Lung (tissue), 16 donors: Measurements from ENCODE around the gene ZRANB1. TPM values are rescaled to one million over a fixed set of nuclear protein-coding genes. Genes with fewer than 3 reads are reported as not detected.

Experiments used
- ATAC-seq: fragments of 200-7000 bp; cut with Tn5 transposase; one replicate; pipeline ENCODE4 v1.9.1; 2020; ENCODE audit warnings: moderate number of reproducible peaks; ENCODE audit not compliant: insufficient read depth, low FRiP score
- DNase-seq, 3 donors: peaks; one replicate each; pipeline ENCODE4 v3.0.0-alpha.2; 2013 to 2017
- H3K27ac ChIP-seq, 2 donors: one replicate each; pipeline ENCODE4 v1.5.1; 2013; ENCODE audit warnings: mild to moderate bottlenecking in 2 of 2, moderate library complexity in 2 of 2, control low read depth in 1 of 2, inconsistent platforms in 1 of 2, low read depth in 1 of 2, low read length in 1 of 2
- H3K27me3 ChIP-seq, 3 donors: one replicate each; pipeline ENCODE4 v1.5.1; 2013; ENCODE audit warnings: low read length in 2 of 3; ENCODE audit not compliant: control insufficient read depth in 3 of 3, insufficient read depth in 3 of 3
- H3K36me3 ChIP-seq, 4 donors: one replicate each; pipeline ENCODE4 v1.5.1; 2013; ENCODE audit warnings: low read length in 4 of 4, mild to moderate bottlenecking in 1 of 4, moderate library complexity in 1 of 4; ENCODE audit not compliant: control insufficient read depth in 4 of 4, insufficient read depth in 4 of 4
- H3K4me1 ChIP-seq, 5 donors: one replicate each; pipeline ENCODE4 v1.5.1; 2013; ENCODE audit warnings: low read length in 5 of 5, mild to moderate bottlenecking in 2 of 5, moderate library complexity in 1 of 5; ENCODE audit not compliant: control insufficient read depth in 5 of 5, insufficient read depth in 5 of 5
- H3K4me3 ChIP-seq: one replicate; pipeline ENCODE4 v1.5.1; 2013; ENCODE audit warnings: mild to moderate bottlenecking, control low read depth, moderate library complexity
- H3K9ac ChIP-seq, 2 donors: one replicate each; pipeline ENCODE4 v1.5.1; 2013; ENCODE audit warnings: low read length in 2 of 2, control low read depth in 1 of 2; ENCODE audit not compliant: insufficient read depth in 1 of 2
- H3K9me3 ChIP-seq, 4 donors: one replicate each; pipeline ENCODE4 v1.5.1; 2013; ENCODE audit warnings: low read length in 3 of 4, mild to moderate bottlenecking in 1 of 4, moderate library complexity in 1 of 4; ENCODE audit not compliant: control insufficient read depth in 4 of 4, insufficient read depth in 3 of 4
- CTCF ChIP-seq: IDR thresholded peaks from 2 replicates; pipeline ENCODE4 v1.5.1; 2012; ENCODE audit warnings: mild to moderate bottlenecking; ENCODE audit errors: control extremely low read depth, extremely low read depth
- WGBS, 2 donors: extraction: QIAGEN DNeasy Blood & Tissue Kit; methylation state at CpG; one replicate each; pipeline ENCODE4 v1.1.7; 2013; 5-methylcytosine and 5-hydroxymethylcytosine counted together
- long read RNA-seq, 5 donors: transcript quantifications; one replicate each; lab custom pipeline, GENCODE V29; 2026
- polyA plus RNA-seq, 2 donors: library from polyadenylated mRNA; stranded (reverse); fragments of 200-250 nt; gene quantifications; one replicate each; pipeline ENCODE4 v1.2.1, GENCODE V29; 2013
- total RNA-seq, 2 donors: library from RNA; depleted of rRNA in 1 of 2; stranded (reverse); fragments of >200 nt in 1 of 2; gene quantifications; one replicate each; pipeline ENCODE4 v1.2.1, GENCODE V29; 2014 to 2021
- donor health status: control.
- donor health status: control.
- donor health status: Bipolar disorder and iron deficiency.
- donor health status: healthy.
- donor health status: DM: yes; HTN: yes; CAD: no.

The ZRANB1 gene
- 10 to 100 TPM; 13.6 to 45.5 TPM for total RNA-seq
- polyA plus RNA-seq: 1 to 10 TPM; 6.3 to 8.0 TPM
- long read RNA-seq, donor 1, full-length matches to known transcripts: 2 of 66 reads
- long read RNA-seq, donor 1, partial matches to known transcripts: 59 of 66 reads
- long read RNA-seq, donor 1, other reads (novel, unspliced or antisense): 5 of 66 reads
- long read RNA-seq, donor 2, full-length matches to known transcripts: 2 of 2 reads
- long read RNA-seq, donor 2, partial matches to known transcripts: 0 of 2 reads
- long read RNA-seq, donor 2, other reads (novel, unspliced or antisense): 0 of 2 reads
- long read RNA-seq, donor 3, full-length matches to known transcripts: 1 of 87 reads
- long read RNA-seq, donor 3, partial matches to known transcripts: 86 of 87 reads
- long read RNA-seq, donor 3, other reads (novel, unspliced or antisense): 0 of 87 reads
- long read RNA-seq, donor 4, full-length matches to known transcripts: 4 of 20 reads
- long read RNA-seq, donor 4, partial matches to known transcripts: 10 of 20 reads
- long read RNA-seq, donor 4, other reads (novel, unspliced or antisense): 6 of 20 reads
- long read RNA-seq, donor 5, full-length matches to known transcripts: 7 of 42 reads
- long read RNA-seq, donor 5, partial matches to known transcripts: 28 of 42 reads
- long read RNA-seq, donor 5, other reads (novel, unspliced or antisense): 7 of 42 reads

DNA sequence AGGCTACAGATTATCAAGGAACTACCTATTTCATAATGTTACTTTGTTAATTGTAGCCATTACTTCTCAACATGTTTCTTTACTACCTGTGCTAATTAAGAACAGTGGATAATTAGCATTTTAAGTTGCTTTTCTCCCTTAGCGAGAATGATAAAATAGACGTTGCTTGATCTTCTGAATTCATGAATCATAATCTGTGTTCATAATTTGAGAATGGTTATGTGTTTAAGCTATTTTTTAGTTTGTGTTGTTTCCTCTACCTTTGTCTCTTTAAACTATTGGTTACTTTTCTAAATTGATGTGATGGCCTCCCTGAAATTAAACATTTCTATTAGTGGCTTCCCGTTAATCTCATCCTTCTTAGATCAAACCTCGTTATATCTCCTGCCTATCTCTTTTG, at the start of gene ZRANB1:
ZRANB1 (plus strand) TSS at position 301 of the 400 bp plus-strand sequence. CDS start 371 bp downstream, outside the sequence.
- H3K27ac ChIP-seq: peak within 1 kb of the TSS; percentile 22 to 79
- H3K27me3 ChIP-seq: no peaks in the 10 kb centered on the region
- no peak for ATAC-seq
- TF ChIP-seq CTCF: no peak
- peaks cover 0 to 5% (median 0%) of the 10 kb centered on the region in 4 donors for H3K36me3 ChIP-seq
- WGBS, 2 donors: 86 to 92% methylated on average over 4 of the region's 4 CpGs
- no peak within 1 kb of the TSS for H3K9ac ChIP-seq
- DNase-seq: no peak
- H3K9me3 ChIP-seq: no peaks in the 10 kb centered on the region
- H3K4me3 ChIP-seq: no peak within 1 kb of the TSS
- H3K4me1 ChIP-seq: peaks cover 6 to 24% (median 18%) of the 10 kb centered on the region in 5 donors

- Histone ChIP-seq H3K9me3 (no peaks in the 10 kb centered on the region), H3K9ac (no peak overlapping the region), H3K4me1 (no peaks in the 10 kb centered on the region), H3K36me3 (no peaks in the 10 kb centered on the region), H3K4me3 (no peak overlapping the region), H3K27ac (no peak overlapping the region), H3K27me3 (no peaks in the 10 kb centered on the region)
- TF ChIP-seq CTCF: no peak
- ATAC-seq: no peak
- DNase-seq: no peak
- WGBS, 2 donors: 83 to 91% methylated on average over 2 of the region's 2 CpGs
These were observed 49.0 kb upstream of the ZRANB1 start for GRCh38 chr10:124892905-124893304.

DNA sequence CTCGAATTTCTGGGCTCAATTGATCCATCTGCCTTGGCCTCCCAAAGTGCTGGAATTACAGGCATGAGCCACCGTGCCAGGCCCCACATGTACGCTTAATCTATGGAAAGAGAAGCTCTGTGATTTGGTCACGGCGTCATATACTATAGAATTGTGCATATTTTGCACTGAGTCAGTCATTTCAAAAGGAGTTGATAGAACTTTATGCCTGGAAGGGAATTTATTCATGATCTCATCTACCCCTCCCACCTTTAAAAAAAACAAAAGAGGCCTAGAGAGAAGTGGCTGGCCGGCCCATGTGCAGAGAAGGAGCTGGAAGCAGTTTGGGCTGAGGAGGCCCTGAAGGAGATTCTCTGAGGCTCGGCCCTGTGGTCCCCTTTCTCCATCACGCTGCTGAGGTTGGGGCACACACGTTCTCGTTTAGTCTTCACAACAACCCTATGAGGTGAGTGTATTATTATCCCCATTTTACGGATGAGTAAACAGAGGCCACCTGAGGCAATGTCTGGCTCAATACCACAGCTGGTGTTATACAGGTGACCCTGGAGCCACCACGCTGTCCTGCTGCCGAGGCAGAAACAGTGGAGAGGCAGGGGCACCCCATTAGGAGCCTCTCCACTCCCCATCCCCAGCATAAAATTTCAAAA, 47.2 kb upstream of the ZRANB1 start:
- WGBS, 2 donors: 88 to 92% methylated on average over 13 of the region's 13 CpGs
- Histone ChIP-seq H3K9me3 (no peaks in the 10 kb centered on the region), H3K4me3 (no peak overlapping the region), H3K27me3 (no peaks in the 10 kb centered on the region), H3K9ac (no peak overlapping the region), H3K27ac (no peak overlapping the region), H3K4me1 (peaks cover 0 to 6% (median 0%) of the 10 kb centered on the region in 5 donors), H3K36me3 (no peaks in the 10 kb centered on the region)
- ATAC-seq (no peak), DNase-seq (no peak)
- no peak for TF ChIP-seq CTCF
